Measurements from ENCODE around the gene LAMA5.

DNA sequence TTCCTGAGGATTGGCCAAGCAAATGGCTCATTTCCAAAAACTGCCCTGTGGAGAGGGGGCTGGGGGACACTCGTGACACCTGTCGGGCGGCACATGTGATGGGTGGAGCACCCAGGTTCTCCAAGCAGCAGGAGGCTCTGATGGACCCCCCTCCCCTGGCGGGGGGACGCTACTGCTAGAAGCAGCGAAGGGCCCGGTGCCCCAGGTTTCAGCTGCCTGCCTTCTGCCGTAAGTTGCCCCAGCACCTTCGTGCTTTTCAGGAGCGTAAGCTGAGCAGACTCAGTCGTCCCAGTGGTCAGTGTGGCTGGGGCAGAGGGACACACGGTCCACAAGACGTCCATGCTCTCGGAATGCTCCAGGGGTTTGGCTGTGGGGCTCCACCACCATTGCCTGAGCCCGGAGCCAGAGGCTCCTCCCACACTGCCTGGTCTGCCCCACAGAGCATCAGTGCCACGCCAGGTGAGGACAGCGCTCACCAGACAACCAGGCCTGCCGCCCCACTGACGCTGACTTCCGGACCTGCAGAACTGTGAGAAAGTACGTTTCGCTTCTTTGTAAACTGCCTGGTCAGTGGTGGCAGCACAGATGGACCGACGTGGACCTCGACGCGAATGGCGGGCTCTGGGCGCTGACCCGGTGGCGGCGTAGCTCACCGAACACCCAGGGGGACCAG is 68.4 kb downstream of the LAMA5 start:
- TF ChIP-seq, protein P1, sequence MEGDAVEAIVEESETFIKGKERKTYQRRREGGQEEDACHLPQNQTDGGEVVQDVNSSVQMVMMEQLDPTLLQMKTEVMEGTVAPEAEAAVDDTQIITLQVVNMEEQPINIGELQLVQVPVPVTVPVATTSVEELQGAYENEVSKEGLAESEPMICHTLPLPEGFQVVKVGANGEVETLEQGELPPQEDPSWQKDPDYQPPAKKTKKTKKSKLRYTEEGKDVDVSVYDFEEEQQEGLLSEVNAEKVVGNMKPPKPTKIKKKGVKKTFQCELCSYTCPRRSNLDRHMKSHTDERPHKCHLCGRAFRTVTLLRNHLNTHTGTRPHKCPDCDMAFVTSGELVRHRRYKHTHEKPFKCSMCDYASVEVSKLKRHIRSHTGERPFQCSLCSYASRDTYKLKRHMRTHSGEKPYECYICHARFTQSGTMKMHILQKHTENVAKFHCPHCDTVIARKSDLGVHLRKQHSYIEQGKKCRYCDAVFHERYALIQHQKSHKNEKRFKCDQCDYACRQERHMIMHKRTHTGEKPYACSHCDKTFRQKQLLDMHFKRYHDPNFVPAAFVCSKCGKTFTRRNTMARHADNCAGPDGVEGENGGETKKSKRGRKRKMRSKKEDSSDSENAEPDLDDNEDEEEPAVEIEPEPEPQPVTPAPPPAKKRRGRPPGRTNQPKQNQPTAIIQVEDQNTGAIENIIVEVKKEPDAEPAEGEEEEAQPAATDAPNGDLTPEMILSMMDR (IDR thresholded peaks at IDR 0.05; ENCODE audit: low read depth, low read length): no peak
- no peak for TF ChIP-seq EZH2phosphoT487 (IDR thresholded peaks at IDR 0.05; ENCODE audit: low read depth)

Measured in OCI-LY3 (cell line).